Measurements from ENCODE around the gene PRKG1. TPM values are rescaled to one million over a fixed set of nuclear protein-coding genes. Genes with fewer than 3 reads are reported as not detected.

The PRKG1 gene
- total and polyA plus RNA-seq, 2 of the 8 experiments (the other 6 are each of a cell fraction or from before 2014, with no cell fraction given), result 4.2 to 15.2 TPM

DNA sequence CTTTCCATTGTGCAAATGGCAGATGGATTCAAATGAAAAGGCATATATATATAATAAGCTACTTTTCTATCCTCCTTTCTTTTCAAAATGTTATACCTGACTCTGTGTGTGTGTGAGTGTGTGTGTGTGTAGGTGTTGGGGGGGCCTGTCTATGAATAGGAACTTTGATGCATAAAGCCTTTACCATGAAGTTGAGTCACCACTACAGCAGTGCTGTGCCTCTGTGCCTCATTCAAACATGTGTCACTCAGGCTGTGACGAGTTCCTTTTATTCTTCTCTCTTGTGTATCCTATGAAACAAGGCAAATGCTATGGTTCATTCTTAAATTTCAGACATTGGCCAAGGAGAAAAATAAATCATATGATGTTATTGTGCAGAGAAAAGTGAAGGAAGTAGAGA is 1187.1 kb downstream of the PRKG1 start:
- no peak overlapping the region for H3K56ac ChIP-seq (replicated peaks; ENCODE audit: insufficient read length, low read depth, low read length)
- FAIRE-seq, result no peak
- no peaks in the 10 kb centered on the region for H3K79me1 ChIP-seq (ENCODE audit: low read depth, low read length)
- no peaks in the 10 kb centered on the region for H4K20me1 ChIP-seq (replicated peaks in 1 of 2; ENCODE audit: control insufficient read depth in 1 of 2, insufficient read depth in 2 of 2, low read length in 2 of 2)
- H2BK15ac ChIP-seq (ENCODE audit: low read length), result no peak overlapping the region
- no peak overlapping the region for H4K91ac ChIP-seq (replicated peaks; ENCODE audit: insufficient read length, low read length)
- H3K14ac ChIP-seq (ENCODE audit: insufficient read length), result no peak overlapping the region
- no peak overlapping the region for H3K4me2 ChIP-seq (ENCODE audit: insufficient read depth in 1 of 2, low read depth in 2 of 2, low read length in 2 of 2)
- WGBS, 2 experiments (ENCODE audit: extremely low coverage in 1 of 2, insufficient coverage in 1 of 2, insufficient read length in 1 of 2, insufficient replicate concordance in 2 of 2, low coverage in 1 of 2, low lambda C conversion rate in 2 of 2, missing lambda C conversion rate in 1 of 2), result 94% methylated on average over 1 of the region's 1 CpG; no CpG with 5 or more reads in 1 of the 2 experiments
- H2BK12ac ChIP-seq (ENCODE audit: low read depth, low read length), result no peak overlapping the region
- no peak for TF ChIP-seq RNF2 (IDR thresholded peaks at IDR 0.05; ENCODE audit: borderline replicate concordance, low read depth, low read length, missing control alignments, poor library complexity, severe bottlenecking)
- no peak for TF ChIP-seq TAF7 (optimal IDR thresholded peaks at IDR 0.05; ENCODE audit: borderline replicate concordance, low read depth, low read length)
- TF ChIP-seq, protein P1, sequence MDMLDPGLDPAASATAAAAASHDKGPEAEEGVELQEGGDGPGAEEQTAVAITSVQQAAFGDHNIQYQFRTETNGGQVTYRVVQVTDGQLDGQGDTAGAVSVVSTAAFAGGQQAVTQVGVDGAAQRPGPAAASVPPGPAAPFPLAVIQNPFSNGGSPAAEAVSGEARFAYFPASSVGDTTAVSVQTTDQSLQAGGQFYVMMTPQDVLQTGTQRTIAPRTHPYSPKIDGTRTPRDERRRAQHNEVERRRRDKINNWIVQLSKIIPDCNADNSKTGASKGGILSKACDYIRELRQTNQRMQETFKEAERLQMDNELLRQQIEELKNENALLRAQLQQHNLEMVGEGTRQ (IDR thresholded peaks at IDR 0.05; ENCODE audit: low read length), result no peak
- no peak overlapping the region for H4K5ac ChIP-seq (ENCODE audit: insufficient read length, low read depth, low read length)
- no peak overlapping the region for H2BK120ac ChIP-seq (replicated peaks; ENCODE audit: low read depth, low read length)
- no peak overlapping the region for H3K4ac ChIP-seq (replicated peaks; ENCODE audit: insufficient read length, low read depth, low read length)
- H2BK5ac ChIP-seq (ENCODE audit: low read depth, low read length), result no peak overlapping the region
- no peak overlapping the region for H2AK5ac ChIP-seq (ENCODE audit: low read depth, low read length)
- no peak overlapping the region for H3K18ac ChIP-seq (ENCODE audit: extremely low read depth, low read length)
- no peaks in the 10 kb centered on the region for H3K27me3 ChIP-seq (replicated peaks in 1 of 4; ENCODE audit: control insufficient read depth in 3 of 4, extremely low read depth in 1 of 4, insufficient read depth in 3 of 4, low read length in 3 of 4)
- H3K9ac ChIP-seq (replicated peaks in 1 of 4; ENCODE audit: extremely low read depth in 1 of 4, low read depth in 3 of 4, low read length in 3 of 4), result no peak overlapping the region
- ChIA-PET CTCF (ENCODE audit: partially characterized antibody) (no interaction called here), POLR2A (ENCODE audit: partially characterized antibody) (no interaction called here)
- H3K27ac ChIP-seq (ENCODE audit: low read depth, low read length), result no peak overlapping the region
- H3K4me1 ChIP-seq (replicated peaks in 1 of 4; ENCODE audit: control insufficient read depth in 3 of 4, insufficient read depth in 4 of 4, low read length in 3 of 4), result peaks cover 0 to 5% (median 2%) of the 10 kb centered on the region in 4 experiments; a peak in 2 of 7 replicates
- H3K23me2 ChIP-seq (ENCODE audit: low read depth, low read length), result no peaks in the 10 kb centered on the region
- DNase-seq (ENCODE audit: low read depth in 1 of 2, low spot score in 2 of 2), result no peak
- no peak overlapping the region for H2AFZ ChIP-seq (ENCODE audit: low read length)
- H3K4me3 ChIP-seq (ENCODE audit: extremely low read depth in 1 of 4, insufficient read depth in 2 of 4, low read depth in 3 of 4, low read length in 4 of 4), result no peak overlapping the region
- H3K23ac ChIP-seq (ENCODE audit: insufficient read length), result no peak overlapping the region
- no peaks in the 10 kb centered on the region for H3K79me2 ChIP-seq (ENCODE audit: control insufficient read depth in 1 of 2, insufficient read depth in 2 of 2, low read length in 2 of 2)
- no peak overlapping the region for H4K8ac ChIP-seq (ENCODE audit: extremely low read depth, insufficient read depth, low read length)
- no peaks in the 10 kb centered on the region for H3K9me3 ChIP-seq (ENCODE audit: insufficient read depth in 2 of 2, low read depth in 1 of 2, low read length in 1 of 2)
- no peak overlapping the region for H2BK20ac ChIP-seq (ENCODE audit: low read length)
- H3K36me3 ChIP-seq (ENCODE audit: control insufficient read depth in 2 of 4, insufficient read depth in 4 of 4, low read length in 3 of 4), result no peaks in the 10 kb centered on the region

Data from H1 (cell line).